ENCODE data around the gene FAM53B. TPM values are rescaled to one million over a fixed set of nuclear protein-coding genes. Genes with fewer than 3 reads are reported as not detected.

The FAM53B gene
- total and polyA plus RNA-seq, 8 donors: 5.7 to 46.9 (median 11.4) TPM

- Histone ChIP-seq H3K9me3 (no peaks in the 10 kb centered on the region), H3K27me3 (no peaks in the 10 kb centered on the region), H3K4me1 (peaks cover 0 to 9% (median 3%) of the 10 kb centered on the region in 4 donors), H3K27ac (no peak overlapping the region), H3K4me3 (no peak overlapping the region), H3K36me3 (no peaks in the 10 kb centered on the region)
- intact Hi-C loops (cut with DNase I; ENCODE audit: low total_unique reads): no loop called here
- TF ChIP-seq CTCF (IDR thresholded peaks at IDR 0.05): no peak
- no peak for TF ChIP-seq EP300 (IDR thresholded peaks at IDR 0.05)
- no peak for TF ChIP-seq POLR2AphosphoS5 (IDR thresholded peaks at IDR 0.05)
- TF ChIP-seq POLR2A (IDR thresholded peaks at IDR 0.05): no peak
- no peak for DNase-seq
- WGBS, 5 donors: 93 to 98% (median 97%) methylated on average over 13 of the region's 13 CpGs
These were observed 145.2 kb downstream of the FAM53B start for GRCh38 chr10:124598773-124599587.

- no peaks in the 10 kb centered on the region for H3K27me3 ChIP-seq
- intact Hi-C loops (cut with DNase I; ENCODE audit: low total_unique reads): no loop called here
- no peaks in the 10 kb centered on the region for H3K9me3 ChIP-seq
- no peak for DNase-seq
- H3K27ac ChIP-seq: no peak overlapping the region
- H3K36me3 ChIP-seq: no peaks in the 10 kb centered on the region
- no peak overlapping the region for H3K4me3 ChIP-seq
- TF ChIP-seq CTCF (IDR thresholded peaks at IDR 0.05) (no peak), POLR2A (IDR thresholded peaks at IDR 0.05) (no peak), POLR2AphosphoS5 (IDR thresholded peaks at IDR 0.05) (no peak), EP300 (IDR thresholded peaks at IDR 0.05) (no peak)
- peaks cover 0 to 9% (median 3%) of the 10 kb centered on the region in 4 donors for H3K4me1 ChIP-seq
- WGBS, 5 donors: 79 to 92% (median 88%) methylated on average over 2 to 6 of the region's 6 CpGs
These were observed 146.0 kb downstream of the FAM53B start for GRCh38 chr10:124598196-124598595.

GRCh38 chr10:124597846-124598165 is 146.4 kb downstream of the FAM53B start:
- Histone ChIP-seq H3K27me3 (no peaks in the 10 kb centered on the region), H3K4me1 (peaks cover 0 to 9% (median 3%) of the 10 kb centered on the region in 4 donors), H3K27ac (no peak overlapping the region), H3K9me3 (no peaks in the 10 kb centered on the region), H3K36me3 (no peaks in the 10 kb centered on the region), H3K4me3 (no peak overlapping the region)
- 58 to 87% (median 72%) methylated on average over 5 to 10 of the region's 10 CpGs for WGBS, 5 donors
- TF ChIP-seq EP300 (IDR thresholded peaks at IDR 0.05) (no peak), CTCF (IDR thresholded peaks at IDR 0.05) (no peak), POLR2AphosphoS5 (IDR thresholded peaks at IDR 0.05) (no peak), POLR2A (IDR thresholded peaks at IDR 0.05) (no peak)
- no peak for DNase-seq
- intact Hi-C loops (cut with DNase I; ENCODE audit: low total_unique reads): no loop called here

GRCh38 chr10:124596962-124597845 is 147.0 kb downstream of the FAM53B start:
- intact Hi-C loops (cut with DNase I; ENCODE audit: low total_unique reads): no loop called here

More at GRCh38 chr10:124596962-124597845, 147.0 kb downstream of the FAM53B start:
- WGBS, 5 donors: 48 to 68% (median 61%) methylated on average over 16 to 21 of the region's 21 CpGs
- H3K9me3 ChIP-seq: no peaks in the 10 kb centered on the region
- H3K36me3 ChIP-seq: no peaks in the 10 kb centered on the region
- H3K4me3 ChIP-seq: no peak overlapping the region
- peaks cover 0 to 9% (median 3%) of the 10 kb centered on the region in 4 donors for H3K4me1 ChIP-seq
- TF ChIP-seq EP300 (IDR thresholded peaks at IDR 0.05): no peak
- TF ChIP-seq POLR2A (IDR thresholded peaks at IDR 0.05): no peak
- no peak for TF ChIP-seq POLR2AphosphoS5 (IDR thresholded peaks at IDR 0.05)
- TF ChIP-seq CTCF (IDR thresholded peaks at IDR 0.05): no peak
- no peaks in the 10 kb centered on the region for H3K27me3 ChIP-seq
- DNase-seq: no peak
- H3K27ac ChIP-seq: no peak overlapping the region
